Heart left ventricle (tissue), 13 donors: ENCODE results near the gene SND1.

Experiments used
- POLR2A ChIP-seq, 2 donors: fragments of 450-650 bp; IDR thresholded peaks; one replicate each; pipeline ENCODE4 v1.6.1; 2017; ENCODE audit warnings: antibody characterized with exemption in 2 of 2, mild to moderate bottlenecking in 2 of 2, moderate library complexity in 2 of 2
- TF ChIP-seq, protein P1 (sequence below), 12 donors: fragments of 200-600 bp; sonication (generic) in 4 of 12; IDR thresholded peaks; one replicate each; pipeline versions ENCODE4 v1.5.0 to v1.8.0; 2018 to 2022; ENCODE audit warnings: antibody characterized with exemption in 12 of 12, mild to moderate bottlenecking in 5 of 12
- donor health status: ischemic (EF 13 %, LVEDD 7.1; RV severe dilation, severe dysfunction).
- donor health status: DM: no; HTN: yes; CAD: no.
- donor health status: DM: no; HTN: no; CAD: no.
- donor health status: ischemic (EF 25% LVEDD 6.9; RV normal size, moderate dysfunction).
- donor health status: ischemic (EF 25% LVEDD 5.7; RV mildly dilated, moderate dysfunction).
- donor health status: ischemic (EF 35%, LVEDD 5.7; RV mildly dilated, moderate dysfunction).
- donor health status: nonischemic (EF 11% LVEDD 7.7; RV severe dilation, severe dysfunction).
- donor health status: DM: yes; HTN: yes; CAD: no.
- donor health status: PGD.
- donor health status: ischemic (EF 29% LVEDD 5.4; RV normal size, mild dysfunction).
- donor health status: nonischemic (EF 23%, LVEDD 6.1; RV moderate dilation, normal function).

DNA sequence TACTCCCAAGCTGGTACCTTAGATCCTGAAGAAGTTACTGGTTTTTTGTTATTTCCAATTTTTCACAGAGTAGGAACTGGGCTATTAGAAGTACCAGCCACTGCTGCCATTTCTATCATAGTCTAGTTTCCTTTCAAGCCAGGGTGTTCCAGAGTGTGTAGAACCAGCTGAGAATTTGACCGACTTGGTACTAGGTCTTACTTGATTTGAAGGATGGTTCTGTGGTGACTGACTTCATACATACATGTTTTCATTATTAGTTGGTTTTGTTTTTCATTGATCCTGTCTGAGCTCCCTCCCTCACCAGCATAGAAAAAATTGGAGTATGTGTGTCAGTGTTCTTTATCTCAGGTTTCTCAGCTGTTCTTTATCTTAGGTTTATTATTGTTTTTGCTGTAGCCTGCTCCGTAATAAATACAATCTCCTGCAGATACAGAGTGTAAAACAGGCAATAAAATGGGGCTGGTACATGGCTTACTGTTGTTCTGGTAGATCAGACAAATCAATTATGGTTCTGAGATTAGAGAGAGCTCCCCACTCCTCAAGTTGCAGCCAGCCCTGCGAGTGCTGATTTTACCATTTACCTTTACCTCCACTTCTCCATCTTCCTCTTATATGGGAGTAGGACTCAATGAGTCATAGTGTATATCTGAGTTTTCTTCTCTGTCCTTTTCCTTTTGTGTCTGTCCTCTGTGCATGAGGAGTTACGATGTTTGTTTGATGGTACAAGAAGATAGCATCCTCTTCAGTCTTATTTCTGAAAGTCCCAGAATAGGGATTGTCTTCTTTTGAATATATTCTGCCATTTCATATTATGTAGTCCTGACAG is 256.6 kb downstream of the SND1 start:
- TF ChIP-seq, protein P1, sequence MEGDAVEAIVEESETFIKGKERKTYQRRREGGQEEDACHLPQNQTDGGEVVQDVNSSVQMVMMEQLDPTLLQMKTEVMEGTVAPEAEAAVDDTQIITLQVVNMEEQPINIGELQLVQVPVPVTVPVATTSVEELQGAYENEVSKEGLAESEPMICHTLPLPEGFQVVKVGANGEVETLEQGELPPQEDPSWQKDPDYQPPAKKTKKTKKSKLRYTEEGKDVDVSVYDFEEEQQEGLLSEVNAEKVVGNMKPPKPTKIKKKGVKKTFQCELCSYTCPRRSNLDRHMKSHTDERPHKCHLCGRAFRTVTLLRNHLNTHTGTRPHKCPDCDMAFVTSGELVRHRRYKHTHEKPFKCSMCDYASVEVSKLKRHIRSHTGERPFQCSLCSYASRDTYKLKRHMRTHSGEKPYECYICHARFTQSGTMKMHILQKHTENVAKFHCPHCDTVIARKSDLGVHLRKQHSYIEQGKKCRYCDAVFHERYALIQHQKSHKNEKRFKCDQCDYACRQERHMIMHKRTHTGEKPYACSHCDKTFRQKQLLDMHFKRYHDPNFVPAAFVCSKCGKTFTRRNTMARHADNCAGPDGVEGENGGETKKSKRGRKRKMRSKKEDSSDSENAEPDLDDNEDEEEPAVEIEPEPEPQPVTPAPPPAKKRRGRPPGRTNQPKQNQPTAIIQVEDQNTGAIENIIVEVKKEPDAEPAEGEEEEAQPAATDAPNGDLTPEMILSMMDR (IDR thresholded peaks at IDR 0.05), result no peak
- no peak for TF ChIP-seq POLR2A (IDR thresholded peaks at IDR 0.05)
